NCI-H1105 treated with DMSO at 0.1 percent for 48 hours (cell line): ENCODE data around the gene IDE.
"Not testable (repeated sequence)": the region's sequence is repeated elsewhere in the genome, so short reads cannot be mapped to it uniquely, and the experiment has no call there.

ENCODE experiments used
- DNase-seq: peaks from one replicate; lab custom pipeline; 2025; lab: John Stamatoyannopoulos, UW

The IDE gene

DNA sequence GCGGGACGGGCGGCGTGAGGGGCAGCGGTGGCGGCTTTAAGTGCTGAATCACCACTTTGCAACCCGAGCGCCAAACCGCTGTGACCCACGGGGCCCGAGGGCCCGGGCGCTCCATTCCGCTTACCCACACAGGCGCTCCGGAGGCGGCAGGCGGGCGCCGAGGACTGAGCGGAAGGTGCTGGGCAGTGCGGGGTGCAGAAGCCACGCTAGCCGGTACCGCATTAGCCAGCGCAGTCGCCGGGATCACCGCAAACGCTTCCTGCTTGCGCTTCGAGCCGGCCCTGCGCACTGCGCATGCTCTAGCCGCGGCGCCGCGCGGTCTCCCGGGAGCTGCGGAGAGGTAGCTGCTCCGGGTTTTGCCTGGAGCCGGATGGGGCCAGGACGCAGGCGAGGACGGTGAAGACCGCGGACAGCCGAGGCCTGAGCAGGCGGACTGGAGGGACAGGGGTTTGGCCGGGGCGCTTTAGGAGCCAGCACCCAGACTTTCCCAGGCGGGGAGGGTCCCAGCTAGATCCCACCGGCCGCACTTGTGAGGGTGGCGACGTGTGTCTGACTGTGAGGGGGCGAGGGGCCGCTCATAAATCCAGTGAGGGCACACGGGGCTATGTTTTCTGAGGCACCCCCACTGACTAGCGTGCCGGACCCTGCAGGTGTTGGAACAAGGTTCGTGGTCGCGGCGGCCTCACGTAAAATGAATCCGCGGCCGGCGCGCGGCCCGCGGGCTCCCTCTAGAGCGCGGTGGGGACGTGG is at the start of gene IDE:
IDE (minus strand) TSS at position 296 of the 750 bp plus-strand sequence; CDS start at position 222, 74 bp downstream.
- peak; percentile 62 for DNase-seq

DNA sequence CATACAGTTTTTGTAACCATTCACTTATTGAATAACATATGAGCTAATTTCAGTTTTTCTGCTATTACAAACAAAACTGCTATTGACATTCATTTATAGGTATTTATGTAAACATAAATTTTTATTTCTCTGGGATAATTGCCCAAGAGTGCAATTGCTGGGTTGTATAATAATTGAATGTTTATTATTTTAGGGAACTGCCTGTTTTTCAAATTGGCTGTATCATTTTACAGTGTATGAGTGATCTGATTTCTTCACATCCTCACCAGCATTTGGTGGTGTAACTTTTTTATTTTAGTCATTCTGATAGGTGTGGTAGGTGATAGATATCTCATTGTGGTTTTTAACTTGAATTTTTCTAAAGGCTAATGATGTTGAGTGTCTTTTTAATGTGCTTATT is 45.5 kb upstream of the IDE start:
- no peak for DNase-seq

DNA sequence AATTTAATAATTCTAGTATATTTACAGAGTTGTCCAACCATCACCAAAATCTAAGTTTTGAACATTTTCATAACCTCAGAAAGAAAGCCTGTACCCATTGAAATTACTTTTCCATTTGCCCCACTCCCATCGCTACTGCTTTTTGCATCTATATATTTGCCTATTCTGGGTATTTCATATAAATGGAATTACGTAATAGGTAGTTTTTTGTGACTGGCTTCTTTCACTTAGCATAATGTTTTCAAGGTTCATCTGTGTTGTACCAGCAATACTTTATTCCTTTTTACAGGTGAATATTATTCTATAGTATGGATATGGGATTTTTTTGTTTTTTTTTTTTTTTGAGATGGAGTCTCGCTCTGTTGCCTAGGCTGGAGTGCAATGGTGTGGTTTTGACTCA is 41.6 kb upstream of the IDE start:
- DNase-seq: no peak

DNA sequence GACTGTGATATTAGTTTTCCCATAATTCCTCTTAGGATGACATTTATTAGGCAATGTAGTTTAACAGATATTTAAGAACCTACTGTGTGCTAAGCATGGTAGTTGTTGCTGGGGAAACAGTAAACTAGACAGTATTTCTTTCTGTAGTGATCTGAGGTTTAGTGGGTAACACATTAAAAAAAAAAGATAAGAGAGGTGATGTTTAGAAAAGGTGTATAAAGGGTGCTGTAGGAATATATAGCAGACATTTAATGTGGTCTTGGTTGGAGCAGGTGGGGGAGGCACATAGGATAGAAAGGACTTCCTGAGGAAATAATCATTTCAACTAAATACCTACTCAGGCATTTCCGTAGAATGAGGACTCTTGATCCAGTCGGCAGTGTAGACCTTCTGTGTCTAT is 30.9 kb upstream of the IDE start:
- no peak for DNase-seq

DNA sequence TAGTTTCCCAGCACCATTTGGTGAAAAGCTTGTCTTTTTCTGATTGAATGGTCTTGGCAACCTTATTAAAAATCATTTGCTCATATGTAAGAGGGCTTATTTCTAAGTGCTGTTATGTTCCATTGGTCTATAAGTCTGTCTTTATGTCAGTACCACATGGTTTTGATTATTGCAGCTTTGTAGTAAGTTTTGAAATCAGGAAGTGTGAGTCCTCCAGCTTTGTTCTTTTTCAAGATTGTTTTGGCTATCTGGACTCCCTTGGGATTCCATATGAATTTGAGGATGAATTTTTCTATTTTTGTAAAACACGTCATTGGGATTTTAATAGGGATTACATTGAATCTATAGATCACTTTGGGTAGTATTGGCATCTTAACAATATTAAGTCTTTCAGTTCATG is 24.4 kb upstream of the IDE start:
- no peak for DNase-seq

DNA sequence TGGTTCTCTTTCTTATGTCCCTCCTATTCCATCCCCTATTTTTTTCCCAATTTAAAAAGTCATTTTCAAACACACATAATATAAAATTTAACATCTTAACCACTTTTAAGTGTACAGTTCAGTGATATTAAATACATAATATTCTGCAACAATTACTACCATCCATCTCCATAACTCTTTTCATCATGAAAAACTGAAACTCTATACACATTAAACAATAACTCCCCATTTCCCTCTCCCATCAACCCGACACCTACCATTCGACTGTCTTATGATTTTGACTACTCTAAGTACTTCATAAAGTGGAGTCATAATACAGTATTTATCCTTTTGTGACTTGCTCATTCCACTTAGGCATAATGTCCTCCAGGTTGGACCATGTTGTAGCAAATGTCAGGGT is 21.6 kb upstream of the IDE start:
- no peak for DNase-seq

DNA sequence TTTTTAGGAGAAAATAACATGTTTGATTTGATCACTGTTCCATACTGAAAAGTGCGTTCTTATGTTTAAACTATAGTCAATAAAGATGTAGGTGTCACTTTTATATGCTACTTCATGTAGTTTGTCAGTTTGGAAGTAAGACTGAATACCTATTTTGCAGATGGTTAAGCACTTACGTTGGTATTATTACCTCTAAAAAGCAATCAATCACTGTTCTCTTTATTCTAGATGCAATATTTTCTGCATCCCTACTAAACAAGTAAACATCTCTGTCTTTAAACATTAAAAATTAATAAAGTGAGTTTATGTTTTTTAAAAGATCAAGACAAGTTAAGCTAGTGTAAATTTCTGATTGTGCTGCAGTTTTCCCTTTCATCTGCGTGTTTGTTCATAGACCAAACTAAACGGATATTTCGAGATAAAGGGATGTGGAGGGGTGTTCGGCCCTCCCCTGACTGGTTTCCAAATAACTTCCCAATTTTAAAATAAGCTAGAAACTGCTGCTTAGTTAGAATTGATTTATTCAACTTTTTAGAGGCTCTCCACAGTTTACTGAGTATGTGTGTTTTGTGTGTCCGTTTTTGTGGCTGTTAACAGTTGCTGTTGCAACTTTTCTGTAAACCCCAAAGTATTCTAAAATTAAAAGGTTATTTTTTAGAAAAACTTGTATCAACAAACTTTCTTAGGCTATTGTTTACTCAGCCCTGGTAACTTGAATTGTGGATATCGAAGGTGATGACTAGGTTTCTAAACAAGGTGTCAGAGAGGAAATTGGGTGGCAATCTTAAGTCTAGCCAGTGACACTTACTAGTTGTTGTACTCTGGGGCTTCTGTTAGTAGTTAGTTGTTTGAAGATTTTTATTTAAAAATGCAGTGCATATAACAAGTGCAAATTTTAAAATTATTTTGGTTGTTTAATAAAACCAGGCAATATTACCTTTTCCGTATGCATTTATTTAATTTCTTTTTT is 20.0 kb upstream of the IDE start:
- peak; percentile 17 for DNase-seq

DNA sequence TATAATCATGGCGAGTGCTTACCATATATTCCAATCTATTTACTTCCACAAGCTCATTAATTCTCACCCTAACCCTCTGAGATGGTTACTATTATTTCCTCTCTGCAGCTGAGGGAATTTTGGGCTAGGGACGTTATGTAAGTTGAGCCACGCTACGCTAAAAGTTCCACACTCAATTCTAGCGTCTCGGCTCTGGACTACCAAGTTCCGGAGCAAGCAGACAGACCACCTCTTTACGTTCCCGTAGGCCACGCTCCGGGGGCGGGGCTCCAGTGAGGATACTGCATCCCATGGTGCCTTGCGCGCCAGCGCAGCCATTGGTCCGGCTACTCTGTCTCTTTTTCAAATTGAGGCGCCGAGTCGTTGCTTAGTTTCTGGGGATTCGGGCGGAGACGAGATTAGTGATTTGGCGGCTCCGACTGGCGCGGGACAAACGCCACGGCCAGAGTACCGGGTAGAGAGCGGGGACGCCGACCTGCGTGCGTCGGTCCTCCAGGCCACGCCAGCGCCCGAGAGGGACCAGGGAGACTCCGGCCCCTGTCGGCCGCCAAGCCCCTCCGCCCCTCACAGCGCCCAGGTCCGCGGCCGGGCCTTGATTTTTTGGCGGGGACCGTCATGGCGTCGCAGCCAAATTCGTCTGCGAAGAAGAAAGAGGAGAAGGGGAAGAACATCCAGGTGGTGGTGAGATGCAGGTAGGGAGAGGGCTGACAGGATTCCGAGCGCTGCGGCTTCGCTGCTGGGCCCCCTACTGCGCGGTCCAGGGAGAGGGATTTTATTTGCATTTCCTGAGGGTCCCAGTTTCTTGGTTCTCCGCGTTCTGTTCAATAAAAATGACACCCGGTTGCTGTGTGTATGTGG is 19.1 kb upstream of the IDE start, which contains the start of gene KIF11:
KIF11 (plus strand) TSS at position 370 of the 858 bp plus-strand sequence; CDS start at position 616, 246 bp downstream.
- DNase-seq: peak; percentile 93

DNA sequence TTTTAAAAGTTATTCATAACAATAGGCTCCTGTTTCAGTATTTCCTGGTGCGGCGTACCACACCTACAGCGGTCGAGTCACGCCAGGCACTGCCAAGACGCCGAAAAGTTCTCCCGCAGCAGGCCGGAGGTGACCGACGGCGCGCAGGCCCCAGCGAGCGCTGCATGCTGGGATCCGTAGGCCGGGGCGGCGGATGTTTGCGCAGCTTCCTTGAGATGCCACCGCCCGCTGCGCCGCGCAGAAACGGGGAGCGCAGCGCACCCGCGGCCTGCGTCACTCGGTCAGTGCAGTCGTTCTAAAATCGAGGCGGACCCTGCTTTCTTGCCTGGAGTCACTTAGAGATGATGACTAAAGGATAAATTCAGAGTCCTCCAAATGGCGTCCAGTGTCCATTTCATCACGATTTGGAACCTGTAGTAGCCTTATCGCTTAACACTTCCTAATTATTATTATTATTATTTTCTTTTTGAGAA is 17.7 kb upstream of the IDE start:
- peak; percentile 78 for DNase-seq

DNA sequence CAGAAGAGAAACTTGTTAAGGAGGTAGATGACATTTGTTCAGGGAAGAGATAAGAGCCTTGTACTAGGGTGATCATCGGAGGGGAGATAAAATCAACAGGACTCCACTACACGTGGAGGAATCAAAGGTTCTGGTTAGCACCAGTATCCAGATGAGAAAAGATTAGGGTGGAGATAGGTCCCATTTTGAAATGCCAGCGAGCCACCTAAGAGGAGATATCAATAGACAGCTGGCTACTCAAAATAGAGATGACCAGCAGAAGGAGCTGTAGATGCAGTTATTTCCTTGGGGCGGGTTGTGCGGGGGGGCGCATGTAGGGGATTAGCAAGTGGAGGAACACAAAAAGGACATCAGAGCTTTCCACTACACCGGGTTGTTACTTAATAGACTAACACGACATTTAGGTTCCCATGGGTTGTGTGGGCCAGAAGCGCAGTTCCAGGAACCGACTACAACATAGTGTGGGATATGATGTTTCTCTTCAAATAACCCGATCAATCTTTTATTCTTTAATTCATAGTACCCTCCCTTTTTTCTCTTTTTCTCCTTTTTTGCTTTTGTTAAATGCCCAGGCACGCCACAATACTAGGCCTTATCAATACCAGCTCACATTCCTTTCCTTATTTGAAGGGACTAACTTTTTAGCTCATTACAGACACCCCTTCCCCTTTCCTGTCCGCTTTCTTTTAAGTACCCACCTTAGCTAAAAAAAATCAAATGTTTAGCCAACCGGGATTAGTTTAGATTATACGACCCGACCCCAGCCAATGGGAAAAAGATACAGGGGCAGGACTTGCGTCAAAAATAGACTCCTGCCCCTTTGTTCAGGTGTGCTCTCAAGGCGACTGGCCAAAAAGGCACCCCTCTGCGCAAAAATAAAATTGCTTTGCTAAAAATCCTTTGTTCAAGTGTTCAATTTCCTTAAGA is 17.0 kb upstream of the IDE start:
- DNase-seq: peak; percentile 65

DNA sequence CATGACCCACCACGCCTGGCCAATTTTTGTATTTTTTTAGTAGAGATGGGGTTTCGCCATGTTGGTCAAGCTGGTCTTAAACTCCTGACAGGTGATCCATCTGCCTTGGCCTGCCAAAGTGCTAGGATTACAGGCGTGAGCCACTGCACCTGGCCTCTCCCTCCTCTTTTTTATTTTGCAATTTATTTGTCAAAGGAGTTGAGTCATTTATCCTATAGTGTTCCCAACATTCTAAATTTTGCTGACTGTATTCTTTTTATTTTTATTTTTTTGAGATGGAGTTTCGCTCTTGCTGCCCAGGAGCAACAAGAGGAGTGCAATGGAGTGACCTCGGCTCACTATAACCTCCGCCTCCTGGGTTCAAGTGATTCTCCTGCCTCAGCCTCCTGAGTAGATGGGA is 8.5 kb upstream of the IDE start:
- not testable (repeated sequence) for DNase-seq

DNA sequence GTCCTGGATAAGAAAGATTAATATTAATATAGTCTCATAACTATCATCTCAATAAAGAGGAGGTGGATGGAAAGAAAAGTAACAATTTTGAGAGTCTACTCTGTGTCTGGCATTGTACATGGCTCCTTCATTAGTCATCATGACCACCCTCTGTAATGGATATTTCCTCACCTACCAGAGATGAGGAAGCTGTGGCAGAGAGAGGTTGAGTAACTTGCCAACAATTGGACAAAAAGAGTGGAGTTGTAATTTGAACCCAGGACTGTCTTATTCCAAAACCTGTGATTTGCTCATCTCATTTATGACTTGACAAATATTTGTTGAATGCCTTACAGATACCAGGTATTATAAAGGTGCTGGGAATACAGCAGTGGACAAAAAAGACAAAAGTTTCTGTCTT is 2.1 kb upstream of the IDE start:
- DNase-seq: no peak

DNA sequence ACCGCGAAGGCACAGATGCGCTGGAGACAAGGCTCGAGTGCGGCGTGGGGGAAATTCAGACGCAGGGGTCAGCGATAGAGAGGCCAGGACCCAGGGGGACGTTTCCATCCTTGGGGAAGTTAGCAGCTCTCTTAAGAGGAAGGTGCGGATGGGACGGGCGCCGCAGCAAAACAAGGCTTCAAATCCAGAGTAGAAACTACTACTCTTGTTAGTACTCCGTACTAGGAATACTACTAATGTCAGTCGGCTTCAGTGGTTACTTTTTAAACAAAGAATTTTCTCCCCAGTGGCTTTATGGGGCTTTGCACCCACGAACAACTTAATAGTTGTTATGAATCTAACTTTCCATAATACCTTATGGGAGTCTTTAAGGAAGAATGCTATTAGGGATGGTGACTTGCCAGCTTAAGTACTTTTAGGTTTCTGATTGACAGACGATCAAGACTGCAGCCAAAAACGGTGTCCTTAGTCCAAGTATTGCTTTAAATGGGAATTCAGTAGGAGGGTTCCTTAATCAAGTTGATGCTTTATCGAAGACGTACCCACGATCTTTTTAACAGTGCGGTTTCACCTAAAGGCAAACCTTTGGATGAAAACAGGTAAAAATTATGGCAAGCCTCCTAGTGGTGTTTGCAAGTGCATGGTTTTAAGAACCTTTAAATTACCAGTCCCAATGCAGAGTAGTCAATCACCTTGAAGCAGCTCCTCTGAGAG is 812 bp upstream of the IDE start:
- peak; percentile 30 for DNase-seq

DNA sequence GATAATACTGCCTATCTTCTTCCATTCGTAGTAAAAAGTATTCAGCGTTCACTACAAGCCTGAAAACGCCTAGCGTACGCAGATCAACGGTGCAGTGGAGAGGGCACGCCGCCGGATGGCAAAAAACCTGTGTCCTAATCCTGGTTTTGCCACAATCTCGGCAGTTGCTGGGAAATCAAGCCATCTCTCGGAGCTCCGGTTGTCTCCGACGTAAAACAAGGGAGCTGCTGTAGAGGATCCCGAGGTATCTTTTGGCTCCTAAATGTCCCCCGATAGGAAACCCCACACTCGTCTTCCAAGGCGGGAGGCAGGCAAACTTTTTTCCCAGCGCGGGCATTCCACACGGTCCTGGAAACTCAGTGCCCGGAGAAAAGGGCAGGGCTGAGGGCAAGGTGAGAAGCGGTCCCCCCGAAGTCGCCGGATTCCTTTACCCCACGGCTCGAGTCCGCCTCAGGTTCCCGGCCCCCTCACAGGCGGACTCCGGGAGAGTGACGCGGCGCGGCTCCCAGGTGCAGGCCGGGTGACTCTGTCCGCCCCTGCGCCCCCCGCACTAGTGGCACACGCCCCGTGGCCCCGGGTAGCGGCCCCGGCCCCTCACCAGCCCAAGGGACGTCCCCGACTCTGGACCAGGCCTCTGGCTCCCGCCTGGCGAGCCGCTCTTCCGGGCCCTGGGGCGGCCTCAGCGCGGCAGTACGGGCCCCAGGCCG is 649 bp downstream of the IDE start:
- no peak for DNase-seq

DNA sequence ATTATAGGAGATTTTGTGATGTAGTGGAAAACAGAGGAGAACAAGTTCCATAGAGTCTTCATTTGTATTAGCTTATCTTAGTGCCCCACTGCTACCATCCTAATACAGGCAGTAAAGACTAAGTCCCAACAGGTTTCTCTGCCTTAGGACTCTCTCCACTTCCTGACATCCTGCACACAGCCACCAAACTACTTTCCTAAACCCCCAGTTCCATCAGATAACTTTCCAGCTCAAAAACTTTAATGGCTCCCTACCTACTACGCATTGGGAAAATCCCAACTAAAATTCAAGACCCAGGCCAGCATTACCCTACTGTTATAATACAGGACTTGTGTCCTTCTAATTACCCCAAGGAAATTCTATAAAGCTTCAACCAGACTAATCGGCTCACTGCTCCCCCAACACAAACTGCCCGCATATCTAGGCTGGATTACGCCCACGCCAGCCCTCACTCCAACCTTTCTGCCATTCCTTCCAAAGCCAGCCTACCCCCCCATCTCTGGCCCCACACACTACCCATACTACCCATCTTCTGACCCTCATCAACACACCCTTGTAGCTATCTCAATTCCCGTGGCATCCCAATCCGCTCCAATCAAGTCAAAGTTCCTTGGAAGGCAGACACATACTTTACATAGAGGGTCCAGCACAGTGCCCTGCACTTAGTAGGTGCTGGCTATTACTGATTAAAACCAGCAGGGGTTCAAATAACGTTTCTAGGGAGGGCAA is 1.4 kb downstream of the IDE start:
- DNase-seq: no peak

DNA sequence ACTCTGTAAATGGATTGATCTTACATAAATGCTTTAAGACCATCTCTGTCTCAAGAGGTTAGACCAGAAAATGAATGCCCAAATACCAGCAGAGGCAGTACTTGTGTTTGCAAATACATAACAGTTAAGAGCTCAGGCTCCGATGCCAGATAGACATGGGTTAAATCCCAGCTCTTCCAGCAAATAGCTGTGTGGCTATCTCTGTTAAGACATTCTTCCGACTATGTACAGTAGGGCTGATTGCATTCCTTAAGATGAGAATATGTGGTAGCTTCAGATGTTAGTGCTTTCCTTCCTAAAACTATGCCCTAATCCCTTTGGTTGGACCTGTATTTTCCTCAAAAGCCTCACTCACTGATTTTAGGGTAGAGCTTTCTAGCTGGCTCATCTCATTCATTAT is 2.2 kb downstream of the IDE start:
- no peak for DNase-seq

DNA sequence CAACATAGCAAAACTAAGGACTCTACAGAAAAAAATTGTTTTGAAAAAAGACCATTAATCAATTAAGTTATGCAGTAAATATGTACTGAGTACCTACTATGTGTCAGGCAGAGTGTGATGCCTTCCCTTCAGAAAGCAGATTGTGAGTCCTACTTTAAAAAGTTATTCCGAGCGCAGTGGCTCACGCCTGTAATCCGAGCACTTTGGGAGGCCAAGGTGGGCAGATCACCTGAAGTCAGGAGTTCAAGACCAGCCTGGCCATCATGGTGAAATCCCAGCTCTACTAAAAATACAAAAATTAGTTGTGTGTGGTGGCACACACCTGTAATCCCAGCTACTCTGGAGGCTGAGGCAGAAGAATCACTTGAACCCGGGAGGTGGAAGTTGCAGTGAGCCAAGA is 4.2 kb downstream of the IDE start:
- not testable (repeated sequence) for DNase-seq

DNA sequence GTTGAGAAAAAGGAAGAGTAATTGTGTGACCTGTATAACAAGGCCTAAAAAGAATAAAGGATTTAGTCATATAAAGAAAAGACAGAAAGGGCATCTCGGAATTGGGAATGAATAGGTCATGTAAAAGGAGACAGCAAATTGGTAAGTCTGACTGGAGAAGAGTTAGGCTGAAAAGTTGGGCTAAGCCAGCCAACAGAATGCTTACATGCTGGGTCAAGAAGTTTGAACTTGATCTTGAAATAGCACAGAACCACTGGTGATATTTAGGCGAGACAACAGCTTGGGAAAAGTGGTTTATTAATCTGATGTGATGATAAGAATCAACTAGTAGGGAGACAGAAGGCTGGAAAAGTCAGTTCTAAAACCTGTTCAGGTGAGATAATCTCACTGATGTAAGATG is 4.8 kb downstream of the IDE start:
- no peak for DNase-seq
